WTC11 (cell line): ENCODE results near the gene PRUNE2.

ENCODE experiments used
- CTCF ChIP-seq: fragments of 200-600 bp; IDR thresholded peaks from 2 replicates; pipeline ENCODE4 v1.8.0; 2022; ENCODE audit warnings: antibody characterized with exemption
- ESRRA ChIP-seq: sonication (generic); formaldehyde crosslinking; IDR thresholded peaks from 2 replicates; pipeline ENCODE4 v1.8.1; 2022; ENCODE audit warnings: mild to moderate bottlenecking, missing genetic modification reagents, borderline replicate concordance
- FOXK1 ChIP-seq: sonication (generic); formaldehyde crosslinking; IDR thresholded peaks from 2 replicates; pipeline ENCODE4 v1.8.0; 2022; ENCODE audit warnings: mild to moderate bottlenecking, moderate library complexity, missing genetic modification reagents
- NFYB ChIP-seq: sonication (generic); formaldehyde crosslinking; conservative IDR thresholded peaks from 2 replicates; pipeline ENCODE4 v1.8.0; 2022; ENCODE audit warnings: low read depth, missing genetic modification reagents
- TEAD4 ChIP-seq: sonication (generic); formaldehyde crosslinking; IDR thresholded peaks from 2 replicates; pipeline ENCODE4 v1.8.0; 2022; ENCODE audit warnings: mild to moderate bottlenecking, missing genetic modification reagents
- USF2 ChIP-seq: sonication (generic); formaldehyde crosslinking; IDR thresholded peaks from 2 replicates; pipeline ENCODE4 v1.8.1; 2023; ENCODE audit warnings: mild to moderate bottlenecking, missing genetic modification reagents, moderate library complexity
- ZNF138 ChIP-seq: sonication (generic); formaldehyde crosslinking; conservative IDR thresholded peaks from 2 replicates; pipeline ENCODE4 v1.8.1; 2022; ENCODE audit warnings: mild to moderate bottlenecking, moderate library complexity, missing genetic modification reagents

DNA sequence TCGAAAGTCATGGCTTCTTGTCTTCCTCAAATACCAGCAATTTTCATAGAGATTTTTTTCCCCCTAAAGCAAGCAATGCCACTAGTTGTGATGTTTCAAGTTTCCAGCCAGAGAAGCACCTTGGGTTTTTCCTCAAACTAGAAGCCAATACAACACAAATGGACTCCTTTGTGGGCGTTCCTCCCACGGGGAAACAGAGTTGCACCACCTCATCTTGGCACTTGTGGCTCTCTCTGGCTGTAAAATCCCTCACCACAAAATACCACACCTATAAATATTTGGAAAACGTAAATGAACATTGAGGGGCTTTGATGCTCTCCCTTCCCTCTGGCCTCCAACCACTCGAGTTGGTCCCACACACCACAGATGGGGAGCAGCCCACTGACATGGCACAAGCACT lies 208.8 kb downstream of the PRUNE2 start:
- TF ChIP-seq CTCF (no peak), ZNF138 (CRISPR knock-in tag) (no peak), ESRRA (CRISPR knock-in tag) (no peak), NFYB (CRISPR knock-in tag) (no peak), USF2 (CRISPR knock-in tag) (no peak), TEAD4 (CRISPR knock-in tag) (no peak), FOXK1 (CRISPR knock-in tag) (no peak)
